BLaER1 (cell line): ENCODE data around the gene SDHAF2.
"Not testable (repeated sequence)": the region's sequence is repeated elsewhere in the genome, so short reads cannot be mapped to it uniquely, and the experiment has no call there.

Experiments used
- H3K27ac ChIP-seq: shearing (Covaris generic); formaldehyde crosslinking; 2 replicates; pipeline ENCODE4 v1.8.1; 2022
- H3K27me3 ChIP-seq: shearing (Covaris generic); formaldehyde crosslinking; 2 replicates; pipeline ENCODE4 v1.8.1; 2022
- H3K36me3 ChIP-seq: shearing (Covaris generic); formaldehyde crosslinking; 2 replicates; pipeline ENCODE4 v1.8.1; 2022
- H3K4me1 ChIP-seq: shearing (Covaris generic); formaldehyde crosslinking; 2 replicates; pipeline ENCODE4 v1.8.1; 2022
- H3K4me2 ChIP-seq: shearing (Covaris generic); formaldehyde crosslinking; 2 replicates; pipeline ENCODE4 v1.8.1; 2022
- H3K4me3 ChIP-seq: shearing (Covaris generic); formaldehyde crosslinking; 2 replicates; pipeline ENCODE4 v1.8.1; 2022
- H3K9ac ChIP-seq: shearing (Covaris generic); formaldehyde crosslinking; 2 replicates; pipeline ENCODE4 v1.8.1; 2022
- H3K9me3 ChIP-seq: shearing (Covaris generic); formaldehyde crosslinking; 2 replicates; pipeline ENCODE4 v1.8.1; 2022
- H4K20me1 ChIP-seq: shearing (Covaris generic); formaldehyde crosslinking; 2 replicates; pipeline ENCODE4 v1.8.1; 2022
- Cebpa-rat ChIP-seq: shearing (Covaris generic); IDR thresholded peaks from 2 replicates; pipeline ENCODE4 v1.8.1; 2022

SDHAF2 gene

DNA sequence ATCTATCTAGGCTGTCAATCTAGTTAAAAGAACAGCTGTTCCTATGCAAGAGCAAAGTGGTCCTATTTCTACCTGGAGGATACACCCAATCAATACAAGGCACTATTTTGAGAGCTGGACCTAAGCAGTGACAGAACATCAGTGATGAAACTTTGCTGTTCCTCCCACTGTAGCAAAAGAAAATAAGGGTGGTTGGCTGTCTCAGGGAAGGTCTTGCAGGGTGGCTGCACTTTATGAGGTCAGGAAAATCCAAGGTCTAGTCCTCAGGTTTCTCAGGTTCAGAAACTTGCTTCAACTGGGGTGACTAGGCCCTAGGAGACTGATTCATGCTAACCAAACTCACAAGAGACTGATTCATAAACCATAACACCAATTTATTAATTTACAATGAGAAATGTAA is 11.8 kb upstream of the SDHAF2 start:
- TF ChIP-seq Cebpa-rat = no peak
- no peak overlapping the region for H3K4me2 ChIP-seq
- H3K27ac ChIP-seq = no peak overlapping the region
- H3K4me1 ChIP-seq = peaks cover 12% of the 10 kb centered on the region
- H3K27me3 ChIP-seq = no peaks in the 10 kb centered on the region
- H4K20me1 ChIP-seq = peaks cover 90% of the 10 kb centered on the region
- H3K9me3 ChIP-seq = no peaks in the 10 kb centered on the region
- H3K9ac ChIP-seq = no peak overlapping the region; the same call in 1 of the 2 replicates
- H3K4me3 ChIP-seq = no peak overlapping the region
- H3K36me3 ChIP-seq = peaks cover 100% of the 10 kb centered on the region

DNA sequence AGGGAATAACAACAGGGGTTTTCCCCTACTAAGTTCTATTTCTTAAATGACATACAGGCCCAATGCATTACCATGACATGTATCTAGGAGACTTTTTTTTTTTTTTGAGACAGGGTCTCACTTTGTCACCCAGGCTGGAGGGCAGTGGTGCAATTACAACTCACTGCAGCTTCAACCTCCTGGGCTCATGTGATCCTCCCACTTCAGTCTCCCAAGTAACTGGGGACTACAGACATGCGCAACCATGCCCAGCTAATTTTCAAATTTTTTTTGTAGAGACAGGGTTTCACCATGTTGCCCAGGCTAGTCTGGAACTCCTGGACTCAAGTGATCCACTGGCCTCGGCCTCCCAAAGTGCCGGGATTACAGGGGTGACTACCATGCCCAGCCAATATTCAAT is 7.7 kb upstream of the SDHAF2 start:
- no peak overlapping the region for H3K4me2 ChIP-seq
- no peak overlapping the region for H3K4me3 ChIP-seq
- H3K4me1 ChIP-seq = peaks cover 9% of the 10 kb centered on the region
- H3K27me3 ChIP-seq = no peaks in the 10 kb centered on the region
- no peak for TF ChIP-seq Cebpa-rat
- H3K9me3 ChIP-seq = no peaks in the 10 kb centered on the region
- peaks cover 100% of the 10 kb centered on the region for H4K20me1 ChIP-seq
- H3K36me3 ChIP-seq = peaks cover 100% of the 10 kb centered on the region
- H3K27ac ChIP-seq = no peak overlapping the region
- H3K9ac ChIP-seq = no peak overlapping the region

DNA sequence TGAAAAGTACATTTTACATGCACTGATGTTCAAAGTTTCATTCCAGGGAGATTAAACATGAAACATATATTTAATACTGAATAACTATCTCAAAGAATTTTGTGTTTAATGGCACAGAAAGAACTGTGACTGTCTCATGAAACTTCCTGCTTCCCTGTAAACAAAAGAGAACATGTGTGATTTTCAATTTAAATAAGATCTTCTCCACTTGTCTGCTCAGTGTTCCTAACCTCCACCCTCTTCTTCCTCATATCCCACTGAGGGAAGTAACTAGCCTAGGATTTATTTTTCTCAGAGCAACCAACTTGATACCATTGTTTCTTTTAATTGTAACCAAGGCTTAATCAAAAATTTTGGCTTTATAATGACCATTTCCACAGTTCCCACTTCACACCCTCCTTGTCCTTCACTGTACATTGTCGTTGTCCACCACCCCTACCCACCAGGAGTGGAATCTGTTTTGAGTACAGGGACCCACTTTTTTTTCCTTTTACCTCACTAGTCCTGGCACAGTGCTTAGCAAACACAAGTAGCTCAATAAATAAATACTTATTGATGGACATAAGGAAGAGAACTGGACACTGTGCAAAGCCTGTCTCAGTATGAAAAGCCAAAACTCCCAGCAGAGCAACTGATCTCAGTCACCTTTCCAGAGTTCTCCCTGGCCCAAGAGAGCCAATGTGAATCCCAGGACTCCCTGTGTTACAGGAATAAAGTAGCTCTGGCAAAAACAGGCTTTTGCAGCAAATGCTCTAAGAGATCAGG is 4.4 kb upstream of the SDHAF2 start:
- no peaks in the 10 kb centered on the region for H3K27me3 ChIP-seq
- peaks cover 85% of the 10 kb centered on the region for H3K36me3 ChIP-seq
- peaks cover 24% of the 10 kb centered on the region for H3K4me1 ChIP-seq
- H3K4me3 ChIP-seq = no peak overlapping the region
- no peak overlapping the region for H3K27ac ChIP-seq
- H3K9ac ChIP-seq = peak overlapping the region; percentile 51; the same call in 1 of the 2 replicates
- no peaks in the 10 kb centered on the region for H3K9me3 ChIP-seq
- no peak for TF ChIP-seq Cebpa-rat
- H4K20me1 ChIP-seq = peaks cover 87% of the 10 kb centered on the region
- no peak overlapping the region for H3K4me2 ChIP-seq

DNA sequence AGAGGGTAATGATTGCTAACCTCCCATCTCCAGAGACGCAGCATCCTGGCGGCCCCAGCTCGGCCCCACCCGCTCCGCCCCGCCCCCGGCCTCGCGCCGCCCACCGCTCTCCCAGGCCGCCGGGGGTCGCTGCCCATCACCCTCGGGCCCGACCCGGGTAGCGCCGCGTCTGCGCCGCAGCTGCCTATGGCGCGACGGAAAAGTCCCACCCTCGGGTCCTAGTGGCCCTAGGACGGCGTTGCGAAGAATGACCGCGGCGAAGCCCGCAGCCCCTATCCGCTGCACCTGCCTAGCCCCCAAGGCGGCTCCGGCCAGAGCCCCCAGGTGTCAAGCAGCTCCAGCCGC is 606 bp upstream of the SDHAF2 start:
- Histone ChIP-seq H3K9ac (peak overlapping the region; percentile 100), H3K4me1 (peaks cover 44% of the 10 kb centered on the region), H3K4me2 (peak overlapping the region; percentile 91), H3K27me3 (no peaks in the 10 kb centered on the region), H3K4me3 (peak overlapping the region; percentile 94), H3K36me3 (peaks cover 59% of the 10 kb centered on the region), H3K27ac (peak overlapping the region; percentile 100), H4K20me1 (peaks cover 84% of the 10 kb centered on the region), H3K9me3 (no peaks in the 10 kb centered on the region; the same call in 1 of the 2 replicates)
- TF ChIP-seq Cebpa-rat = no peak

DNA sequence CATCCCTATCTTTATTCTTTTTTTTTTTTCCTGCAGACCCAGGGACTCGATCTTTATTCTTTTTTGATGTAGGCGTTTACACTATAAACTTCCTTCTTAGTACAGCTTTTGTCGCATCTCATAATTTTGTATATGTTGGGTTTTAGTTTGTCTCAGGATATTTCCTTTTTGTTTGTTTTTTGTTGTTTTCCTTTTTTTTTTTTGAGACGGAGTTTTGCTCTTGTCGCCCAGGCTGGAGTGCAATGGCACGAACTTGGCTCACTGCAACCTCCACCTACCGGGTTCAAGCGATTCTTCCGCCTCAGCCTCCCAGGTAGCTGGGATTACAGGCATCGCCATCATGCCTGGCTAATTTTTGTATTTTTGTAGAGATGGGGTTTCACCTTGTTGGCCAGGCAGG is 915 bp downstream of the SDHAF2 start:
- Histone ChIP-seq H3K4me2 (peak overlapping the region; percentile 93), H3K4me3 (peak overlapping the region; percentile 94), H3K36me3 (peaks cover 44% of the 10 kb centered on the region), H3K4me1 (peaks cover 45% of the 10 kb centered on the region), H3K27ac (peak overlapping the region; percentile 100), H4K20me1 (peaks cover 84% of the 10 kb centered on the region), H3K9ac (peak overlapping the region; percentile 100)
- H3K9me3 ChIP-seq, H3K27me3 ChIP-seq: not testable (repeated sequence)

DNA sequence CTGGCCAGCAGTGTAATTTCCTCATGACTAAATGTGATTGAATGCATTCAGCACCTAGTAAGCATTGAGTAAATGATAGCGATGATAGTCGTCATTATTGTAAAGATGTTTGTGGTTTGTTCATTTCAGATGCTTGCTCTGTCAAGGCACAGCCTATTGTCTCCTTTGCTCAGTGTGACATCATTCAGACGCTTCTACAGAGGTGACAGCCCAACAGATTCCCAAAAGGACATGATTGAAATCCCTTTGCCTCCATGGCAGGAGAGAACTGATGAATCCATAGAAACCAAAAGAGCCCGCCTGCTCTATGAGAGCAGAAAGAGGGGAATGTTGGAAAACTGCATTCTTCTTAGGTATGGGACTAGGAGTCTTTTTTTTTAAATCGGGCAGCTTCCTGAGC is 7.6 kb downstream of the SDHAF2 start:
- Histone ChIP-seq H3K9me3 (no peaks in the 10 kb centered on the region; the same call in none of the 2 replicates), H3K27me3 (no peaks in the 10 kb centered on the region), H3K9ac (no peak overlapping the region), H3K4me3 (no peak overlapping the region), H3K4me1 (peaks cover 13% of the 10 kb centered on the region), H3K4me2 (no peak overlapping the region), H3K27ac (no peak overlapping the region), H4K20me1 (peaks cover 100% of the 10 kb centered on the region), H3K36me3 (peaks cover 78% of the 10 kb centered on the region)
- TF ChIP-seq Cebpa-rat = no peak

DNA sequence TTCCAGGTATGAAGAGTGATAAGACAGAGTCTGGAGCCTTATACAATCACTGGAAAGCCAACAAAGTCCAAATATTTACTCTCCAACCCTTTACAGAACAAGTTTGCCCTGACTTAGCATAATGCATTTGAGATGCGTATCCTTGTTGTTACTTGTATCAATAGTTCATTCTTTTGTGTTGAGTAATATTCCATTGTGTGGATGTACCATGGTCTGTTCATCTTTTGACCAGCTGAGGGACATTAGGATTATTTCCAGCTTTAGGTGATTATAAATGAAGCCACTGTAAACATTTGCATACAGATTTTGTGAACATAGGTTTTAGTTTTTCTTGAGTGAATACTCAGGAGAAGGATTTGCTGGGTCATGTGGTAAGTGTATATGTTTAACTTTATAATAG is 9.7 kb downstream of the SDHAF2 start:
- peaks cover 100% of the 10 kb centered on the region for H4K20me1 ChIP-seq
- TF ChIP-seq Cebpa-rat = no peak

DNA sequence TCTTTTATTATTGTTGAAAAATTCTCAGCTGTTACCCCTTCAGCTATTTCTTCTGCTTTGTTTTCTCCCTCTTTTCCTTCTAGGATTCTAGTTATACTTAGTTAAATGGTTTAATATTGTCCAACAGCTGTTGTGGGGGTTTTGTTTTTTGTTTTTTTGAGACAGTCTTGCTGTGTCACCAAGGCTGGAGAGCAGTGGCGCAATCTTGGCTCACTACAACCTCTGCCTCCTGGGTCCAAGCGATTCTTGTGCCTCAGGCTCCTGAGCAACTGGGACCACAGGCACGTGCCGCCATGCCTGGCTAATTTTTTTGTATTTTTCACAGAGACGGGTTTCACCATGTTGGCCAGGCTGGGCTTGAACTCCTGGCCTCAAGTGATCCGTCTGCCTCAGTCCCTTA is 12.7 kb downstream of the SDHAF2 start:
- Histone ChIP-seq H3K4me3 (no peak overlapping the region), H3K27ac (no peak overlapping the region), H3K9ac (no peak overlapping the region), H3K4me1 (peaks cover 4% of the 10 kb centered on the region; the same call in 1 of the 2 replicates), H3K36me3 (peaks cover 99% of the 10 kb centered on the region), H3K4me2 (no peak overlapping the region), H4K20me1 (peaks cover 100% of the 10 kb centered on the region), H3K9me3 (peaks cover 11% of the 10 kb centered on the region; the same call in 1 of the 2 replicates), H3K27me3 (no peaks in the 10 kb centered on the region)
- TF ChIP-seq Cebpa-rat = no peak

More for the DNA sequence above, 9.7 kb downstream of the SDHAF2 start:
- Histone ChIP-seq H3K36me3 (peaks cover 87% of the 10 kb centered on the region), H3K4me3 (no peak overlapping the region), H3K4me1 (peaks cover 12% of the 10 kb centered on the region), H3K27ac (no peak overlapping the region), H3K9me3 (peaks cover 11% of the 10 kb centered on the region; the same call in 1 of the 2 replicates), H3K27me3 (no peaks in the 10 kb centered on the region), H3K9ac (no peak overlapping the region), H3K4me2 (no peak overlapping the region)

DNA sequence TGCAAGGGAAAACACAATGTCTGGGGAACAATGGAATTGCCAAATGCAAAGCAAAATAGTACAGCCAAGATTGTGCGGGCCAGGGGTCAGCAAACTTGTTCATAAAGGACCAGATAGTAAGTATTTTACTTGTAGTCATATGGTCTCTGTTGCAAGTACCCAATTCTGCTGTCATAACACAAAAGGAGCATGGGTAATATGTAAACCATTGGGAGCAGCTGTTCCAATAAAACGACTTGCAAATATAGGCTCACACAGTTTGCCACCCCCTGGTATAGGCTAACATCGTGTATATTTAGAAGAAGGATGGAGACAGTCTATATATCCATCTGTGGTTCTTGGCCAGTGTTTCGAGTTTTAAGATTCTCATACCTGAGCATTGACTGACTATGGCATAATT is 15.6 kb downstream of the SDHAF2 start:
- Histone ChIP-seq H3K36me3 (peaks cover 99% of the 10 kb centered on the region), H3K27ac (no peak overlapping the region), H3K9me3 (peaks cover 11% of the 10 kb centered on the region; the same call in 1 of the 2 replicates), H4K20me1 (peaks cover 97% of the 10 kb centered on the region), H3K9ac (no peak overlapping the region), H3K4me2 (no peak overlapping the region), H3K4me1 (peaks cover 4% of the 10 kb centered on the region; the same call in 1 of the 2 replicates), H3K27me3 (no peaks in the 10 kb centered on the region), H3K4me3 (no peak overlapping the region)
- no peak for TF ChIP-seq Cebpa-rat

DNA sequence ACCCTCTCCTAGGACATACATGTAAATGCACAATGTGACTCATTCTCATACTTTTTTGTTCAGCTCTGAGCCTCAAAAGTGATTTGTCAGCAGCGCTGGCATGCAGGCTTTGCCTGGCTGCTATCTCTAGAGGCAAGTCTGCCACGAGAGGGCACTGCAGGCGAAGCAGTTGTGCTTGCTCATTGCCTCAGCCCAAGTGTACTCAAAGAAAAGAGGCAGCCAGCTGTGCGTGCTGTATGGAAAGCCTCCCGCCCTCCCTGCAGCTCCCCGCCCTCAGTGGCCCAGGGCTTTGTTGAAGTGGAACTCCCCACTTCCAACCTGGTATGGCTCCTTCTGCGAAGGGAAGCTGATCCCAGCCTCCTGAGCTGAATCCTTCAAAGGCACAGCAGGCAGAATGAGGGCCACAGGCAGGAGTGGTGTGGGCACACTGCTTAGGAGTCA is 16.3 kb downstream of the SDHAF2 start:
- peaks cover 11% of the 10 kb centered on the region; the same call in 1 of the 2 replicates for H3K9me3 ChIP-seq
- H3K4me2 ChIP-seq = peak overlapping the region; percentile 43
- H3K4me1 ChIP-seq = peaks cover 4% of the 10 kb centered on the region; the same call in 1 of the 2 replicates
- H4K20me1 ChIP-seq = peaks cover 96% of the 10 kb centered on the region
- no peak overlapping the region for H3K9ac ChIP-seq
- H3K36me3 ChIP-seq = peaks cover 99% of the 10 kb centered on the region
- no peak for TF ChIP-seq Cebpa-rat
- H3K4me3 ChIP-seq = no peak overlapping the region
- H3K27me3 ChIP-seq = no peaks in the 10 kb centered on the region
- H3K27ac ChIP-seq = no peak overlapping the region
